A673 (cell line): Measurements from ENCODE around the gene ATP7B.

Experiments
- EZH2 ChIP-seq: fragments of 200-600 bp; sonication (generic); IDR thresholded peaks from 2 replicates; pipeline ENCODE4 v1.6.1; 2017; ENCODE audit warnings: borderline replicate concordance, low read depth, mild to moderate bottlenecking, mixed read lengths, antibody characterized with exemption, low read length; ENCODE audit not compliant: poor library complexity, severe bottlenecking
- TF ChIP-seq, protein P1 (sequence below): fragments of 300-800, 200-600 bp; sonication (generic); conservative IDR thresholded peaks from 2 replicates; pipeline ENCODE4 v1.5.1; 2017; ENCODE audit warnings: low read depth, mild to moderate bottlenecking, antibody characterized with exemption, low read length, moderate library complexity, mixed read lengths

DNA sequence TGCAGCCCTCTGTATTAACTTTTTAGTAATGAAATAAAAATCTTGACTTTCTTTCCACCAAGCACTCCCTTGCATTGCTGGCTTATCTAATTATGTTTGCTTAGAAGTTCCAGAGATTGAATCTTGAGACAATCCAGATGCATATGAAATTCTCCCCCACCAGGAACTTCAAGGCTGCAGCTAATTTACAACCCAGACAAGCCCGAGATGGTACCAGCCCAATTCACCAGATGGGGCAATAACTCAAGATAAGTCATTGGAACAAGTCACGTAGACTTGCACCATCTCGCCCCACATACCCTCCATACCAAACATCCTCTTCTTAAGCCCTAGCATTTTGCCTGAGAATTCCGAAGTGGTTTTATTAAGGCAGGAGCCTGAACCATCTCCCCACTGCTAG lies 42.2 kb upstream of the ATP7B start:
- TF ChIP-seq, protein P1, sequence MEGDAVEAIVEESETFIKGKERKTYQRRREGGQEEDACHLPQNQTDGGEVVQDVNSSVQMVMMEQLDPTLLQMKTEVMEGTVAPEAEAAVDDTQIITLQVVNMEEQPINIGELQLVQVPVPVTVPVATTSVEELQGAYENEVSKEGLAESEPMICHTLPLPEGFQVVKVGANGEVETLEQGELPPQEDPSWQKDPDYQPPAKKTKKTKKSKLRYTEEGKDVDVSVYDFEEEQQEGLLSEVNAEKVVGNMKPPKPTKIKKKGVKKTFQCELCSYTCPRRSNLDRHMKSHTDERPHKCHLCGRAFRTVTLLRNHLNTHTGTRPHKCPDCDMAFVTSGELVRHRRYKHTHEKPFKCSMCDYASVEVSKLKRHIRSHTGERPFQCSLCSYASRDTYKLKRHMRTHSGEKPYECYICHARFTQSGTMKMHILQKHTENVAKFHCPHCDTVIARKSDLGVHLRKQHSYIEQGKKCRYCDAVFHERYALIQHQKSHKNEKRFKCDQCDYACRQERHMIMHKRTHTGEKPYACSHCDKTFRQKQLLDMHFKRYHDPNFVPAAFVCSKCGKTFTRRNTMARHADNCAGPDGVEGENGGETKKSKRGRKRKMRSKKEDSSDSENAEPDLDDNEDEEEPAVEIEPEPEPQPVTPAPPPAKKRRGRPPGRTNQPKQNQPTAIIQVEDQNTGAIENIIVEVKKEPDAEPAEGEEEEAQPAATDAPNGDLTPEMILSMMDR: no peak
- TF ChIP-seq EZH2: no peak
